Esophagus muscularis mucosa (tissue), 4 donors: ENCODE measurements around the gene DNAH11. TPM values are rescaled to one million over a fixed set of nuclear protein-coding genes. Genes with fewer than 3 reads are reported as not detected.

ENCODE experiments used
- DNase-seq: peaks from one replicate; pipeline ENCODE4 v3.0.0-alpha.2; 2017; ENCODE audit errors: extremely low spot score
- H3K27ac ChIP-seq, 4 donors: fragments of 200-600 bp; sonication (generic); replicated peaks in 1 of 4; 1 replicate in 3 of 4; 2 replicates in 1 of 4; pipeline ENCODE4 v1.5.1; 2016 to 2019; ENCODE audit warnings: mild to moderate bottlenecking in 1 of 4
- H3K27me3 ChIP-seq, 4 donors: fragments of 200-600 bp; sonication (generic); one replicate each; pipeline versions ENCODE4 v1.5.1 to v1.6.0; 2016 to 2019
- H3K36me3 ChIP-seq, 4 donors: fragments of 200-600 bp; sonication (generic); one replicate each; pipeline ENCODE4 v1.5.1; 2016 to 2019
- H3K4me1 ChIP-seq, 4 donors: fragments of 200-600 bp; sonication (generic); one replicate each; pipeline ENCODE4 v1.5.1; 2016 to 2019
- H3K4me3 ChIP-seq, 4 donors: fragments of 200-600 bp; sonication (generic); 1 replicate in 2 of 4; 2 replicates in 2 of 4; pipeline ENCODE4 v1.5.1; 2016 to 2019; ENCODE audit warnings: mild to moderate bottlenecking in 4 of 4, moderate library complexity in 1 of 4
- H3K9me3 ChIP-seq, 4 donors: fragments of 200-600 bp; sonication (generic); 1 replicate in 3 of 4; 2 replicates in 1 of 4; pipeline ENCODE4 v1.5.1; 2016 to 2019
- CTCF ChIP-seq, 3 experiments: fragments of 200-600 bp in 2 of 3; fragments of 450-650 bp in 1 of 3; sonication (generic) in 2 of 3; IDR thresholded peaks; one replicate each; pipeline ENCODE4 v1.5.1; 2017 to 2019; ENCODE audit warnings: antibody characterized with exemption in 3 of 3, mild to moderate bottlenecking in 2 of 3, moderate library complexity in 1 of 3
- EP300 ChIP-seq: sonication (generic); formaldehyde crosslinking; IDR thresholded peaks from one replicate; pipeline ENCODE4 v1.6.1; 2017; ENCODE audit warnings: antibody characterized with exemption
- POLR2A ChIP-seq: fragments of 450-650 bp; IDR thresholded peaks from one replicate; pipeline ENCODE4 v1.6.1; 2017; ENCODE audit warnings: antibody characterized with exemption, moderate library complexity, mild to moderate bottlenecking, low read depth
- POLR2AphosphoS5 ChIP-seq, 2 donors: sonication (generic); formaldehyde crosslinking; IDR thresholded peaks; one replicate each; pipeline ENCODE4 v1.6.1; 2017; ENCODE audit warnings: antibody characterized with exemption in 2 of 2
- WGBS: methylation state at CpG from one replicate; pipeline ENCODE4 v1.1.5; 2018; 5-methylcytosine and 5-hydroxymethylcytosine counted together
- intact Hi-C: fragments of 100-400 bp; cut with DNase I; formaldehyde crosslinking; loops from one replicate; pipeline ENCODE4 v1.15.1; 2023
- total RNA-seq, 4 donors: library from RNA; depleted of rRNA; stranded (reverse); fragments of >200 nt; gene quantifications; one replicate each; pipeline versions ENCODE4 v1.1.0 to v1.2.1, GENCODE V29; 2016

Gene DNAH11
- total RNA-seq, 4 donors from 2014 or later: 8.7 to 16.6 (median 13.1) TPM

DNA sequence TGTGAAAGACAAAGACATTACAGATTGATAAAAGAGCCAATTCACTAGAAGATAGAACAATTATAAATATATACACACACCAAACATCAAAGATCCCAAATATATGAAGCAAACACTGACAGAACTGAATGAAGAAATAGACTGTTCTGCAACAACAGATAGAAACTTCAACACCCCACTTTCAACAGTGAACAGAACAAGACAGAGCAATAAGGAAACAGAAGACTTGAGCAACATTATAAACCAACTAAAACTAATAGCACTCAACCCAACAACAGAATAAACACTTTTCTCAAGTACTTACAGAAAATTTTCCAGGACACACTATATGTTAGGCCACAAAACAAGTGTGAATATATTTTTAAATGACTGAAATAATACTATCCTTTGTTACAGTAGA, 392.0 kb downstream of the DNAH11 start:
- peaks cover 6 to 14% (median 13%) of the 10 kb centered on the region in 4 donors for H3K4me1 ChIP-seq
- no peak for DNase-seq
- no peaks in the 10 kb centered on the region for H3K27me3 ChIP-seq
- no peak overlapping the region for H3K4me3 ChIP-seq
- H3K36me3 ChIP-seq: no peaks in the 10 kb centered on the region
- TF ChIP-seq POLR2A (no peak), EP300 (no peak), CTCF (IDR thresholded peaks at IDR 0.05) (no peak), POLR2AphosphoS5 (IDR thresholded peaks at IDR 0.05) (no peak)
- intact Hi-C loops: no loop called here
- H3K9me3 ChIP-seq: no peaks in the 10 kb centered on the region
- no peak overlapping the region for H3K27ac ChIP-seq

DNA sequence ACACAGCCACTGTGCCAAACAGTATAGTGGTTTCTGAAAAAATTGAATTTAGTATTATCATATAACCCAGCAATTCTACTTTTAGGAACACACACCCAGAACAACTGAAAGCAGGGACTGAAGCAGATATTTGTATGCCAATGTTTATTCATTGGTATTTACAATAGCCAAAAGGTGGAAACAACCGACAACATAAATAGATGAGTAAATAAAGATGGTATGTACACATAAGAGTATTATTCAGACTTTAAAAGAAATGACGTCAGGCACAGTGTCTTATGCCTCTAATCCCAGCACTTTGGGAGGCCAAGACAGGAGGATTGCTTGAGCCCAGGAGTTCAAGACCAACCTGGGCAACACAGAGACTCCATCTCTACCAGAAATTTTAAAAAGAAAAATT, 395.6 kb downstream of the DNAH11 start:
- Histone ChIP-seq H3K4me3 (no peak overlapping the region), H3K27me3 (no peaks in the 10 kb centered on the region), H3K9me3 (no peaks in the 10 kb centered on the region), H3K36me3 (no peaks in the 10 kb centered on the region), H3K27ac (peak overlapping the region in 3 of 4 donors; percentile 20 to 44 (median 29)), H3K4me1 (peaks cover 25 to 50% (median 37%) of the 10 kb centered on the region in 4 donors)
- TF ChIP-seq POLR2A (no peak), CTCF (IDR thresholded peaks at IDR 0.05) (no peak), POLR2AphosphoS5 (IDR thresholded peaks at IDR 0.05) (no peak), EP300 (no peak)
- WGBS: 76% methylated on average over 2 of the region's 2 CpGs
- intact Hi-C loops: no loop called here
- DNase-seq: no peak

DNA sequence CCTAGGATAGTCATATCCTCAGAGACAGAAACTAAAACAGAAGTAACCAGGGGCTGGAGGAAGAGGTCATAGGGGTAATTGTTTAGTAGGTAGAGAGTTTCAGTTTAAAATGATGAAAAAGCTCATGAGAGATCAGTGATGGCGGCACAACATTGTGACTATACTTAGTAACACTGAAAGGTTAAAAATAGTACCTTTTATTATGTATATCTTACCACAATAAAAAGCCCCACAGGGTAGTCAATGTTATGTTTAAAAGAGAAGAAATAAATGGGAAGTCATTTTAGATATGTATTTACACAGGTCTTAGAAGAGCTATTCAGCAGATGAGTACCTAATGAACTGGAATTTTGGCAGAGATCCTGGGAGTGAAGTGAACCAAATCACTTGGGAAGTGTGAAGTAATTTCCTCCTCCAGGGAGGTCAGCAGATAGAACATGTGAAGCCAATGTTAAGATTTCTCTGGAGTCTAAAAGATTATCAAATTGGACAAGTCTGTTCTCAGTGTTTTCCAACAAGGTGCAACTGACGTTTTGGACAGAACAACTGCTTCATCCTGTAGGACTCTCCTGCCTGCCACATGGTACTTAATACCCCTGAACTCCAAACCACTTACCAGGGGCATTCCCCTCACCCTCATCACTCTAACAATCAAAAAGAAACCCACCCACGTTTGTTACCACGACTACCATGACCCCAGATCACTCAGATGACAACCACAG, 396.5 kb downstream of the DNAH11 start:
- WGBS: 42% methylated on average over 4 of the region's 4 CpGs
- no peak for TF ChIP-seq POLR2AphosphoS5 (IDR thresholded peaks at IDR 0.05)
- TF ChIP-seq CTCF (IDR thresholded peaks at IDR 0.05): no peak
- TF ChIP-seq EP300: no peak
- no peak for TF ChIP-seq POLR2A
- Histone ChIP-seq H3K4me1 (peaks cover 30 to 58% (median 45%) of the 10 kb centered on the region in 4 donors), H3K4me3 (no peak overlapping the region), H3K27me3 (no peaks in the 10 kb centered on the region), H3K27ac (peak overlapping the region; percentile 20 to 44 (median 32)), H3K9me3 (no peaks in the 10 kb centered on the region), H3K36me3 (no peaks in the 10 kb centered on the region)
- DNase-seq: no peak
- intact Hi-C loops: no loop called here

DNA sequence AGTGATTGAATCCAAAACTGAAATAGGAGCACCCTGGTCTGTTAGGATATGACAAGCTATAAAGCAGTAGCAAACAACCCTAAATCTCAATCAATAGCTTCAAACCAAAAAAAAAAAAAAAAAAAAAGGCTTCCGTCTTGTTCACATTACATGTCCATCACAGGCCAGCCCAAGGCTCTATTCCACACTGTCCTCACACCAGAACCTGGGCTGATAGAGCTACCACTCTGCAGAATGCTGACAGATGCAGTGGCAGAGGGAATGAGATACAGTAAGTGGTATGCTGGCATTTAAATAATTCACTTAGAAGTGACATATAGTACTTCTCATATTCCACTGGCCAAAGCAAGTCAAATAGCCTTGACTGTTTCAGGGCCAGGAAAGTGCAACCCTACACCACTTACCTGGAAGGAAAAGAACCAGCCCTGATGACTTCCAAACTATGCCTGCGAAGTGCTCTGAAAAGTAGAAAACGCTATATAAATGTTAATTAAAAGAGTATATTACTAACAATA, 397.1 kb downstream of the DNAH11 start:
- TF ChIP-seq CTCF (IDR thresholded peaks at IDR 0.05) (no peak), POLR2AphosphoS5 (IDR thresholded peaks at IDR 0.05) (no peak), EP300 (no peak), POLR2A (no peak)
- DNase-seq: no peak
- 87% methylated on average over 3 of the region's 3 CpGs for WGBS

More for the DNA sequence above, 397.1 kb downstream of the DNAH11 start:
- Histone ChIP-seq H3K27me3 (no peaks in the 10 kb centered on the region), H3K4me1 (peaks cover 32 to 65% (median 49%) of the 10 kb centered on the region in 4 donors), H3K9me3 (no peaks in the 10 kb centered on the region), H3K36me3 (no peaks in the 10 kb centered on the region), H3K27ac (peak overlapping the region in 3 of 4 donors; percentile 20 to 44 (median 36)), H3K4me3 (no peak overlapping the region)
- intact Hi-C loops: no loop called here
